ENCODE results near the gene CHAD. TPM values are rescaled to one million over a fixed set of nuclear protein-coding genes. Genes with fewer than 3 reads are reported as not detected.
A peak's percentile ranks its signal among the peaks of the same experiment; 100 is the strongest.

Gene CHAD
- total and polyA plus RNA-seq, 2 of the 13 experiments (the other 11 are each of a cell fraction or from before 2014, with no cell fraction given) = 1.4 TPM; not detected in 1

- TF ChIP-seq ZNF761 (CRISPR knock-in tag; conservative IDR thresholded peaks at IDR 0.05) (no peak), ZNF501 (CRISPR knock-in tag; IDR thresholded peaks at IDR 0.05) (no peak), ZNF768 (CRISPR knock-in tag; IDR thresholded peaks at IDR 0.05) (no peak), ZNF543 (CRISPR knock-in tag; IDR thresholded peaks at IDR 0.05) (no peak), MBNL3 (CRISPR knock-in tag; conservative IDR thresholded peaks at IDR 0.05) (no peak), NR2F6 (IDR thresholded peaks at IDR 0.05) (peak; percentile 45), NR2F6 (CRISPR knock-in tag; IDR thresholded peaks at IDR 0.05) (peak; percentile 55), NAIF1 (CRISPR knock-in tag; IDR thresholded peaks at IDR 0.05; ENCODE audit: borderline replicate concordance) (no peak), SP1 (IDR thresholded peaks at IDR 0.05) (no peak), SP1 (CRISPR knock-in tag; IDR thresholded peaks at IDR 0.05) (no peak), HDAC2 (CRISPR knock-in tag; IDR thresholded peaks at IDR 0.05) (0 out of 2 replicates have a peak, but pooled peaks have one; percentile 4), RXRB (CRISPR knock-in tag; IDR thresholded peaks at IDR 0.05; ENCODE audit: borderline replicate concordance) (peak; percentile 14; the same call in 1 of the 2 replicates), KAT7 (CRISPR knock-in tag; IDR thresholded peaks at IDR 0.05; ENCODE audit: borderline replicate concordance) (no peak), ZNF766 (CRISPR knock-in tag; IDR thresholded peaks at IDR 0.05; ENCODE audit: borderline replicate concordance) (no peak), MXI1 (IDR thresholded peaks at IDR 0.05; ENCODE audit: borderline replicate concordance, low read depth, low read length) (no peak), KLF15 (CRISPR knock-in tag; IDR thresholded peaks at IDR 0.05; ENCODE audit: borderline replicate concordance) (no peak)
- TF ChIP-seq, protein P1, sequence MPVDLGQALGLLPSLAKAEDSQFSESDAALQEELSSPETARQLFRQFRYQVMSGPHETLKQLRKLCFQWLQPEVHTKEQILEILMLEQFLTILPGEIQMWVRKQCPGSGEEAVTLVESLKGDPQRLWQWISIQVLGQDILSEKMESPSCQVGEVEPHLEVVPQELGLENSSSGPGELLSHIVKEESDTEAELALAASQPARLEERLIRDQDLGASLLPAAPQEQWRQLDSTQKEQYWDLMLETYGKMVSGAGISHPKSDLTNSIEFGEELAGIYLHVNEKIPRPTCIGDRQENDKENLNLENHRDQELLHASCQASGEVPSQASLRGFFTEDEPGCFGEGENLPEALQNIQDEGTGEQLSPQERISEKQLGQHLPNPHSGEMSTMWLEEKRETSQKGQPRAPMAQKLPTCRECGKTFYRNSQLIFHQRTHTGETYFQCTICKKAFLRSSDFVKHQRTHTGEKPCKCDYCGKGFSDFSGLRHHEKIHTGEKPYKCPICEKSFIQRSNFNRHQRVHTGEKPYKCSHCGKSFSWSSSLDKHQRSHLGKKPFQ (CRISPR knock-in tag; IDR thresholded peaks at IDR 0.05; ENCODE audit: insufficient replicate concordance) = peak; percentile 34
Measured at GRCh38 chr17:50514388-50514787, 45.7 kb upstream of the CHAD start (continued).
